ENCODE results near the gene NPTX1.

NPTX1 gene

DNA sequence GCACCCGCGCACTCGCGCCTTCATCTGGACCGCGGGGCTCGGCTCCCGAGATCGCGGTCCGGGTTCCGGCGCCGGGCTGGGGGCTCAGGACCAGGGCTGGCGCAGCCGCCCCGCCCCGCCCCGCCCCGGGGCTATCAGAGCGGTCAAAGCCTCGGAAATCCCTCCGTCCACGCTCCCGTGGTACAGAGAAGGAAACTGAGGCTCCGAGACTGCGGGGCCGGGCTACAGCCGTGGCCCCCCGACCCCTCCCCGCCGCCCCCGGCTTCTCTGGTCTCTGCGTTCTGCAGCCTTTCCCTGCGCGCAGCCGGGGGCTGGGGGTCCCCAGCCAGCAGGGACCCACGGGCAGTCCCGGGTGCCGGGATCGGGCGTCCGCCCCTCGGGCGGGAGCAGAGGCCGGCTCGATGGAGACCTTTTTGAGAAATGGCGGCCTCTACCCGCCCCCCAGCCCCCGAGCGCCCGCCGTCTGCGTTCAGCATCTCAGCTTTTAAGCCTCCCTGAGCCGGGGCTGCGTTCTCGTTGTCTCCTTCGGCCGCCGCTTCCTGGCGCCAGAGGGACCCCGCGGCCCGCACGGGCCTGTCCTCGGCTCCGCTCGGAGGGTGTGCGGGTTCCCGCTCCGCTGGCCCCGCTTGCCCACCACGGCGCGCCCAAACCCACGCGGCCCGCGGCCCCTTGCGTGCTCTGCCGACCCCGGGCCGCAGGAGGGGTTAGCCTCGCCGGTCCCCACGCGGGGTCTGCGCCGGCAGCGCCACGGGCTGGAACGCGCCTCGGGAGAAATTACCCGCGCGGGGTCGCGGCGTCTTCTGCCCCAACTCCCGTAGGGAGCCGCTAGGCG, 1.5 kb upstream of the NPTX1 start:
- Histone ChIP-seq H3K79me2 (ENCODE audit: insufficient read depth, low read length) (no peaks in the 10 kb centered on the region), H2AFZ (ENCODE audit: low read depth, low read length) (no peak overlapping the region), H3K27me3 (ENCODE audit: insufficient read depth, low read length, poor library complexity) (no peaks in the 10 kb centered on the region), H3K9me3 (ENCODE audit: insufficient read depth, low read length, severe bottlenecking) (no peaks in the 10 kb centered on the region), H3K9ac (ENCODE audit: low read depth, low read length) (no peak overlapping the region), H3K4me3 (ENCODE audit: low read depth in 1 of 2, low read length in 2 of 2) (no peak overlapping the region), H4K20me1 (ENCODE audit: insufficient read depth, low read length) (no peaks in the 10 kb centered on the region), H3K36me3 (ENCODE audit: insufficient read depth, low read length) (no peaks in the 10 kb centered on the region), H3K4me1 (ENCODE audit: insufficient read depth, low read length) (peaks cover 8% of the 10 kb centered on the region), H3K4me2 (ENCODE audit: insufficient read depth, low read length) (no peak overlapping the region), H3K27ac (ENCODE audit: low read length) (no peak overlapping the region)
- no peak for ATAC-seq (ENCODE audit: insufficient read depth, low read depth)
- TF ChIP-seq EZH2 (IDR thresholded peaks at IDR 0.05; ENCODE audit: borderline replicate concordance, low read depth, low read length, severe bottlenecking) (no peak), CTCF (IDR thresholded peaks at IDR 0.05; ENCODE audit: borderline replicate concordance, extremely low read depth, low read length, poor library complexity, severe bottlenecking) (no peak)
- DNase-seq = no peak

DNA sequence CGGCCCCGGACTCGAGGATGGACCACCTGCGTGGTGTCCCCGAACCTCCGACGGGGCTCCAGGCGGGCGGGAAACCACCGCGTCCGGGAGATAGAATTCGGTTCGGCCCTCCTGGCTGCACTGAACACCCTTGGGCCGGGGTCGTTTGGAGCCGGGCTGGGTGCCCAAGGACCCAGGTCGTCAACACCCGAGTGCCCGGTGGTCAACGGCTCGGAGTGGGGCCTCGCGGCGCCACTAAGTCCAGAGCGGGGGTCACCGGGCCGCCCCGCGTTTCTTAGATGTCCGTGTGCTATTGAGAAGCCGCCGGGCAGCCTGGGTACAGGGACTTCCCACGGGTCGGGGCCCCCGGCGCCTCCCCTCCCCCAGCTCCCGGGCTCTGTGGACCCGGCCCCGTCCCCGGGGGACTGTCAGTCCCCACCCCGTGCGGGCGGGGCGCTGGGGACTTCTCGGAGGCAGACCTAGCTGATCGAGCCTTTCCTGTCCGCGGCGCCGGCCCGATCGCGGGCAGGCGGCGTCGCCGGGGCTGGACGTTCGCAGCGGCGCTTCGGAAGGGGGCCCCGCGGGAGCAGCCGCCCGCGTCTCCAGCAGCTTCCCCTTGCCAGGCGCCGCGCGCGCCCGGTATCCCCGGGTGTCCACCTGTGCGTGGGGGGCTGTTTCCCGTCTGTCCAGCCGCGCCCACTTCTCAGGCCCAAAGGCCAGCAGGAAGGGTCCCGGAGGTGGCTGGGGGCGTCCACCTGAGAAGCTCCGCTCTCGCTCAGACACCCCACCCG, 655 bp upstream of the NPTX1 start:
- Histone ChIP-seq H3K36me3 (ENCODE audit: insufficient read depth, low read length) (no peaks in the 10 kb centered on the region), H4K20me1 (ENCODE audit: insufficient read depth, low read length) (no peaks in the 10 kb centered on the region), H3K27me3 (ENCODE audit: insufficient read depth, low read length, poor library complexity) (no peaks in the 10 kb centered on the region), H3K4me3 (ENCODE audit: low read depth in 1 of 2, low read length in 2 of 2) (no peak overlapping the region), H3K4me1 (ENCODE audit: insufficient read depth, low read length) (peaks cover 8% of the 10 kb centered on the region), H2AFZ (ENCODE audit: low read depth, low read length) (no peak overlapping the region), H3K4me2 (ENCODE audit: insufficient read depth, low read length) (no peak overlapping the region), H3K79me2 (ENCODE audit: insufficient read depth, low read length) (no peaks in the 10 kb centered on the region), H3K9ac (ENCODE audit: low read depth, low read length) (no peak overlapping the region), H3K27ac (ENCODE audit: low read length) (no peak overlapping the region), H3K9me3 (ENCODE audit: insufficient read depth, low read length, severe bottlenecking) (no peaks in the 10 kb centered on the region)
- ATAC-seq (ENCODE audit: insufficient read depth, low read depth) = no peak
- no peak for DNase-seq
- no peak for TF ChIP-seq CTCF (IDR thresholded peaks at IDR 0.05; ENCODE audit: borderline replicate concordance, extremely low read depth, low read length, poor library complexity, severe bottlenecking)

GRCh38 chr17:80474961-80475909, 1.2 kb downstream of the NPTX1 start:
- Histone ChIP-seq H3K4me3 (ENCODE audit: low read depth in 1 of 2, low read length in 2 of 2) (no peak overlapping the region), H3K27ac (ENCODE audit: low read length) (no peak overlapping the region)
- TF ChIP-seq CTCF (IDR thresholded peaks at IDR 0.05; ENCODE audit: borderline replicate concordance, extremely low read depth, low read length, poor library complexity, severe bottlenecking) (no peak), EZH2 (IDR thresholded peaks at IDR 0.05; ENCODE audit: borderline replicate concordance, low read depth, low read length, severe bottlenecking) (no peak)

More at GRCh38 chr17:80474961-80475909, 1.2 kb downstream of the NPTX1 start:
- H3K4me2 ChIP-seq (ENCODE audit: insufficient read depth, low read length) = no peak overlapping the region
- H3K4me1 ChIP-seq (ENCODE audit: insufficient read depth, low read length) = no peaks in the 10 kb centered on the region
- no peak overlapping the region for H3K9ac ChIP-seq (ENCODE audit: low read depth, low read length)
- H3K27me3 ChIP-seq (ENCODE audit: insufficient read depth, low read length, poor library complexity) = no peaks in the 10 kb centered on the region
- H3K9me3 ChIP-seq (ENCODE audit: insufficient read depth, low read length, severe bottlenecking) = no peaks in the 10 kb centered on the region
- ATAC-seq (ENCODE audit: insufficient read depth, low read depth) (no peak), DNase-seq (no peak)
- H2AFZ ChIP-seq (ENCODE audit: low read depth, low read length) = no peak overlapping the region
- H3K36me3 ChIP-seq (ENCODE audit: insufficient read depth, low read length) = no peaks in the 10 kb centered on the region
- no peaks in the 10 kb centered on the region for H4K20me1 ChIP-seq (ENCODE audit: insufficient read depth, low read length)
- H3K79me2 ChIP-seq (ENCODE audit: insufficient read depth, low read length) = no peaks in the 10 kb centered on the region
